Measurements from ENCODE around the gene SRC.

Gene SRC

GRCh38 chr20:37421060-37421905 is 75.3 kb downstream of the SRC start:
- in situ Hi-C loops (cut with MboI; ENCODE audit: low sequenced_read_pairs): no loop called here

DNA sequence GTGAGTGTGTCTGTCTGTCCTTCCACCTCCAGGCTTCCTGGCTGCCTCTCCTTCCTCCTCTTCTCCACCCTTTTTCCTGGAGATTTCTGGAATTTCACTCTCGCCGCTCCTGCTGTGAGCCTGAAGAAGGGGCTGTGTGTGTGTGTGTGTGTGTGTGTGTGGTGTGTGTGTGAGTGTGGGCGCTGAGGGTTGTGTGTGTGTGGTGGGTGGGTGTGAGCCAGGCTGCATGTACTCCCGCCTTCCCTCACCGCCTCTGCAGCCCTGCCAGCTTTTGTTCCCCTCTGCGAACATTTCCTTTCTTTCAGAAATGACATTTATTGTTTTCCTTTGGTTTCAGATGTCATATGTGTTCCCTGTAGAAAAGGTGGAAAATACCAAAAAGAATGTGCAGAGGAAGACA is 76.0 kb downstream of the SRC start:
- in situ Hi-C loops (cut with MboI; ENCODE audit: low sequenced_read_pairs): no loop called here

GRCh38 chr20:37422791-37423286 is 76.9 kb downstream of the SRC start:
- in situ Hi-C loops (cut with MboI; ENCODE audit: low sequenced_read_pairs): no loop called here

- in situ Hi-C loops (cut with MboI; ENCODE audit: low sequenced_read_pairs): no loop called here
Observed at GRCh38 chr20:37423545-37423944, 77.6 kb downstream of the SRC start.

DNA sequence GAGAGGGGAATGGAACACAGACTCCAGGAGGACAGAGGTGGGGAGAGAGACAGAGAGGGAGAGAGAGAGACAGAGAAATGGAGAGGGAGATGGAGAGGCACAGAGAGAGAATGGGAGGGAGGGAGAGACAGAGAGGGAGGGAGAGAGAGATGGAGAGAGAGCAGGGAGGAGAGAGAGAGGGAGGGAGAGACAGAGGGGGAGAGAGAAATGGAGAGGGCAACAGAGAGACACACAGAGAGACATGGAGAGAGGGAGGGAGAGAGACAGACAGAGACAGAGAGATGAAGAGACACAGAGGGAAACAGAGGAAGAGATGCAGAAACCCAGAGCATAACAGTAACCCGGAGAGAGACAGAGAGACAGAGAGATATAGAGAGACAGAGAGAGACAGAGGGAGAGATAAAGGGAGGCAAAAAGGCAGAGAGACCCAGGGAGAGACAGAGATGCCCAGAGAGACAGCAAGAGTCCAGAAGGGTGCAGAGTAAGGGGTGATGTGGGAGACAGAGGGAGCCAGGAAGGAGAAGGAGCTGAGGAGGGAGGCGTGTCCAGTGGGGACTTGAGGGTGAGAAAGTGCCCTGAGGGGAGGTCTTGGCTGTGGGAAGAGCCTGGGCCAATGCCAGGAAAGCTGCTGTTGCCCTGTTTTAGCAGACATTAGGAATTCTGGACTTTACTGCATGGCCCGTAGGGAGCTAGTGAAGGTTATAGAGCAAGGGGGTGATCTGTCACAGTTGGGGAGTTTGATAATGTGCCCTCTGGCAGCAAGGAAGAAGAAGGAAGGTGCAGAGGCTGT is 78.3 kb downstream of the SRC start:
- in situ Hi-C loops (cut with MboI; ENCODE audit: low sequenced_read_pairs): no loop called here

GRCh38 chr20:37425103-37425625 is 79.2 kb downstream of the SRC start:
- in situ Hi-C loops (cut with MboI; ENCODE audit: low sequenced_read_pairs): no loop called here

- in situ Hi-C loops (cut with MboI; ENCODE audit: low sequenced_read_pairs): no loop called here
Observed at GRCh38 chr20:37426106-37426505, 80.2 kb downstream of the SRC start.

DNA sequence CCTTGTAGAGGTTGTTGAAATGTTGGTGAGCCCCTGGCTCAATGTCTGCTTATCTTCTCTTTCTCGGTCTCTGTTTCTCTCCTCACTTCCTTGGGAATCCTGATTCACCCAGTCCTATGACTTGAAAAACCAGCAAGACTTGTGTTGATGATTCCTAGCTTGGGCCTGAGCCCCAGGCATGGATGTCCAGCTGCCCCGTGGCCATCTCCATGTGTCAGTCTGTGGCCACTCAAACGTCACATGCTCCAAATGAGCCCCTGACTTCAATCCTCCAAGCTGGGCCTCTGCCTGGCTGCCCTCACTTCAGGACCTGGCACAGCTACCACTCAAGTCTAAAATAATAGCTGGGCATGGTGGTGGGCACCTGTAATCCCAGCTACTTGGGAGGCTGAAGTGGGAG is 81.0 kb downstream of the SRC start:
- in situ Hi-C loops (cut with MboI; ENCODE audit: low sequenced_read_pairs): no loop called here

- in situ Hi-C loops (cut with MboI; ENCODE audit: low sequenced_read_pairs): no loop called here
Observed at GRCh38 chr20:37430044-37430443, 84.1 kb downstream of the SRC start.

GRCh38 chr20:37430778-37431460 is 85.0 kb downstream of the SRC start:
- in situ Hi-C loops (cut with MboI; ENCODE audit: low sequenced_read_pairs): no loop called here

DNA sequence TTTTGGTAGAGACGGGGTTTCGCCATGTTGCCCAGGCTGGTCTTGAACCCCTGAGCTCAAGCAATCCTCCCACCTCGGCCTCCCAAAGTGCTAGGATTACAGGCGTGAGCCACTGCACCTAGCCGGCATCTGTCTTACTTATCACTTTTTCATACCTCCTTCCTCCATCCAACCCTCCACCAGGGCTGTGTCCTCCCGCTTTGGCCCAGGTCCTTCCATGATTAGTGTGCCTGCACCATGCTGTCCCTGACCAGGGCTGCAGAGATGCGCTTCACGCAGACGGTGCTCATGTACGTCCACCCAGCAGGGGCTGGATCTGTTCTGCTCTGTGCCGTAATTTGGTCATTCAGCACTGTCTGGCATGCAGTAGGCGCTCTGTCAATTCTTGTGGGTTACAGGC is 85.8 kb downstream of the SRC start:
- in situ Hi-C loops (cut with MboI; ENCODE audit: low sequenced_read_pairs): no loop called here

GRCh38 chr20:37432606-37433005 is 86.7 kb downstream of the SRC start:
- in situ Hi-C loops (cut with MboI; ENCODE audit: low sequenced_read_pairs): no loop called here

GRCh38 chr20:37435607-37436006 is 89.7 kb downstream of the SRC start:
- in situ Hi-C loops (cut with MboI; ENCODE audit: low sequenced_read_pairs): no loop called here

DNA sequence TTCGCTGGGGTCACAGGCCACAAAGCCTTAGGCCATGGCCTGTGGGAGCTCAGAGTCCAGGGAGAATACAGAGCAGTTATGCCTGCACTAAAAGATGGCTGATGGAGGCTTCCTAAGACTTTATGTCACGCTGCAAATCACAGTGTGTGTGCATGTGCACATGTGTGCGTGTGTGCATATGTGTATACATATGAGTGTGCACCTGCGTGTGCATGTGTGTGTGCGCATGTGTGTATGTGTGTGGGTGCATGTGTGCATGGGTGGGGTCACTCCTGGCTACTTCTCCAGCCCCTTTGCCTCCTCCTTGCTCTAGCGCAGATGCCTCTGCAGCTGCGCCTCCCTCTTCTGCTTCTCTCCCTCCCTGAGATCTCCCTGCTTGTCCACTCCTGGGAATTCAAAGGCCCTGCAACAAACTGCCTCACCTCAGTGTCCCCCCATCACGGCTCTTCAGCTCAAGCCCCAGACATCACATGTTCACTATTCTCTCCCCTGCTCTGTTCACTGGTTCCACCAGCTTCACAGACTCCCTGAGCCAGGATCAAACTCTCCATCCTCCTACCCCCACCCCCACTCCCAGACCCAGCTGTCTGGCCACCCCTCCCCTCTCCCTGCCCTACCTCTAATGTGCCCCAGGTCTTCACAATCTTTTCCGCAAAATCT is 90.7 kb downstream of the SRC start:
- in situ Hi-C loops (cut with MboI; ENCODE audit: low sequenced_read_pairs): no loop called here

DNA sequence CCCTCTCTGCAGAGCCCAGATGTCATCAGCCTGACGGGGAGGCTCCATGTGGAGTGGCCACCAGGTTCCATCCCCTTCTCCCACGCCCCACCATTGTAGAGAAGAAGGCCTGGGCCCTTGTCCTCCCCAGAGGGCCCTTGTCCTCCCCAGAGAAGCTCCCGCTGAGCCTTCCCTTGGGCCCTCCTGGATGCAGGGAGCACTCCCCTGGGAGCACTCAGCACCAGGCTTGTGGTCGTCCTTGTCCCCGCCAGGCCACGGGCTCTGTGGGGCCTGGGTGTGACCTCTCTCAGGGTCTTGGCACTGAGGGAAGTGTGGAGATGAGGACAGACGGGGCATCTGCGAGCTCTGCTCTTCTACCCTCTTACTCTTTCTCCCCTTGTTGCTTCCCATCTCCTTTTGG is 91.7 kb downstream of the SRC start:
- in situ Hi-C loops (cut with MboI; ENCODE audit: low sequenced_read_pairs): no loop called here

DNA sequence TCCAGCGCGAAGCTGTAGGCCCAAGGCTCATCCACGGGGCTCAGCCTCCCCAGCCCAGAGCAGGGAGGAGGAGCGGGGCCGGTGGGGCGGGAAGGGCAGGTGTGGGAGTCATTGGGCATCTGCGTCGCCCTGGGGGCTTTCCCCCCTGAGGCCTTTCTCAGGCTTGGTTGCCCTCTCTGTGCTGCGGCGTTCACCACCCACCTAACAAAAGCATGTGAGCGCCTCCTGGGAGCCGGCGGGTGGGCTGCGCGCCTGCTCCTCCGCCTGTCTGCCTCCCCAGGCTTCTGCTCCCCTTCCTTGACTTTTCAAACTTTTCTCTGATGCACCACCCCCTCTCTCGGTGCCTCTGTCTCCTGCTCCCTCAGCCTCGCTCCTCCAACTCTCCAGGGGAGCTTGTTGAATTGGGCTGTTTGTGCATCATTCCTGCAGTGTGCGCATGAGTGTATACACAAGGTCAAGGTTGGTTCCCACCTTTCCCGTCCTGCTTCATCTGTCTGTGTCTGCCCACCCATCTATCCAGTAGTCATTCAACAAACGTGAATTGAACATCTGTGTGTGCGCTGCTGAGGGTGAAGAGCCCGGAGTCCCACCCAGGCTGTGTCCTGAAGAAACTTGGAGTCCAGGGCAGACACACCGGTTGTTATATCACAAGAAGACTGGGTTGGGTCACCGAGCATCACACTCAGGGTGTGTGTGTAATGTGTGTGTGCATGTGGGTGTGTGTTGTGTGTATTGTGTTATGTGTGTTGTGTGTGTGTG is 92.7 kb downstream of the SRC start:
- in situ Hi-C loops (cut with MboI; ENCODE audit: low sequenced_read_pairs): no loop called here

DNA sequence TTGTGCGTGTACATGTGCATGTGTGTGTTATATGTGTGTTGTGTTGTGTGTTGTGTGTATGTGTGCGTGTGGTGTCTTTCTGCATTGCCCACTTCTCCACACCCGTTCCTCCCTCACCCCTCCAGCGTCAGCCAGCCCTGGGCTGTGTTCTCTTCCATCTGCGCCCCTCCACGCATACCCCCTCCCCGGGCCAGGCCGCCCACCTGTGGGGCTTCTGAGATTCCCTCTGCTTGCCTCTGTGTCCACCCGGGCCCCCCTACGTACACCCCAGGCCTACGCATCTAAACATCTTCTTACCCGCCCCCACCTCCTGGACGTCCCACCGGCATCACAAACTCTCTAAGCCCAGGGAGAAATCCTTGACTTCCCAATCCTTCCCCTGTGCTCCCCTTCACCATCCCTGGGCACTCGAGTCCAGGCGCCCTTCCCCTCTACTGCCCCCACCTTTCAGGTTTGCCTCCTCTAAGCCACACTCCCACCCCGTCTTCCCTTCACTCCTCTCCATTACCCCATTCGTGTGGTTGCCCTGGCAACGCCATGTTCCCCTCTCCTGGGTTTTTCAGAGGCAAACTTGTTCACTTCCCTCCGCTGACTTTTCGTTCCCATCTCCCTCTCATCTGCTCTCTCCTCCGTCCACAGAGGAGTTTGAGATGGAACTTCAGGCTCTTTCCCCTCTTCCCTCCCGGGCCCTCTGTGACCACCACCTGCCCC is 93.4 kb downstream of the SRC start:
- in situ Hi-C loops (cut with MboI; ENCODE audit: low sequenced_read_pairs): no loop called here

GRCh38 chr20:37441023-37441422 is 95.1 kb downstream of the SRC start:
- in situ Hi-C loops (cut with MboI; ENCODE audit: low sequenced_read_pairs): no loop called here

GRCh38 chr20:37442547-37442946 is 96.6 kb downstream of the SRC start:
- in situ Hi-C loops (cut with MboI; ENCODE audit: low sequenced_read_pairs): no loop called here

Data from HL-60/S4 treated with retinoic acid at 250 ng/mL for 4 days and 3 days (cell line).